Right lobe of liver (tissue), 4 donors: Measurements from ENCODE around the gene C6orf132.

ENCODE experiments used
- CTCF ChIP-seq, 4 donors: fragments of 200-600 bp in 3 of 4; fragments of 450-650 bp in 1 of 4; IDR thresholded peaks; one replicate each; pipeline versions ENCODE4 v1.5.1 to v1.8.0; 2016 to 2022; ENCODE audit warnings: antibody characterized with exemption in 4 of 4, mild to moderate bottlenecking in 2 of 4
- POLR2A ChIP-seq: fragments of 450-650 bp; IDR thresholded peaks from one replicate; pipeline ENCODE4 v1.6.1; 2017; ENCODE audit warnings: antibody characterized with exemption, mild to moderate bottlenecking
- donor health status: DM: no; HTN: no; CAD: no.
- donor health status: DM: no; HTN: no; CAD: no.
- donor health status: DM: no; HTN: yes; CAD: no.

GRCh38 chr6:42084889-42085288 lies 57.5 kb downstream of the C6orf132 start:
- TF ChIP-seq CTCF (IDR thresholded peaks at IDR 0.05), result no peak
- no peak for TF ChIP-seq POLR2A
